ENCODE results near the gene LPCAT1. TPM values are rescaled to one million over a fixed set of nuclear protein-coding genes. Genes with fewer than 3 reads are reported as not detected.

LPCAT1 gene
- total and polyA plus RNA-seq, 2 of the 4 experiments (the other 2 are of a cell fraction) = 17.7 to 33.6 TPM

DNA sequence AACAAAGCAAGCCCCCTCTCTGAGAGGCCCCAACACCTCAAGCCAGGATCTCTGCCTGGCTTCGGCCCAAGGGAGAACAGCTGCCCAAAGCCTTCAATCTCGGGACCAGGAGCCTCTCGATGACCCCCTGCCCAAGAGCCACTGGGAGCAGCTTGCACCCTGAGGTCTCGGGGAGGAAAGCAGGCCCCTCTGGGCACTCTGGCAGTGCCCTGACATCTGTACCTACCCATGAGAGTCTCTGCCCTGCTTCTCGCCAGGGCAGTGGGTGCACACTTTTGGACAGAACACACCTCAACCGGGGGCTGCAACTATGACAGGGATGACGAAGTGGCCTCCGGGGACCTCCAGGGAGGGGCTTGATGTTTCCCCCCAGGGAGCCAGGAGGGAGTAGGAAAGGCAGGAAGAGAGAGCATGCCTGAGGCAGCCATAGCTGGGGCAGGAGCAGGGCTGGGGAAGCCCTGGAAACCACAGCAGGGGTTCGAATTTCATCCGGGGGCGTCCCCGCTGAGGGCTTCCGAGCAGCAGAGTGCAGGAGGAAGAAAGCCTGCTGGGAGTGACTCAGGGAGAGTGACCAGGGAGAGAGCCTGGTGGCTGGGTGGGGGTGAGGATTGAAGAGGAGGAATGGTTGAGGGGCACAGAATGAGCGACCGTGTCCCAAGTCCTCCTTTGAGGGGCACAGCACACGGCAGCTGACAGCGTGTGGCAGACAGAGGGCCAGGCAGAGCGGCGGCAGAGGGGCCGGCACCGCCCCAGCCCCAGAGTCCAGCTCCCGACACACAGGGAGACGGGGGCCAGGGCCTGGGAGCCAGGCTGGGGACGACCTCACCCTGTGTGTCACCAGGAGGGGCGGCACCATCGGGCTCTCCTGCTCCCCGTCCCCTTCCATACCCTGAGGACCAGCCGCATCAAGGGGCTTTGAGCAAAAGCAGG is 1.8 kb downstream of the LPCAT1 start (continued):
- TF ChIP-seq, protein P1, sequence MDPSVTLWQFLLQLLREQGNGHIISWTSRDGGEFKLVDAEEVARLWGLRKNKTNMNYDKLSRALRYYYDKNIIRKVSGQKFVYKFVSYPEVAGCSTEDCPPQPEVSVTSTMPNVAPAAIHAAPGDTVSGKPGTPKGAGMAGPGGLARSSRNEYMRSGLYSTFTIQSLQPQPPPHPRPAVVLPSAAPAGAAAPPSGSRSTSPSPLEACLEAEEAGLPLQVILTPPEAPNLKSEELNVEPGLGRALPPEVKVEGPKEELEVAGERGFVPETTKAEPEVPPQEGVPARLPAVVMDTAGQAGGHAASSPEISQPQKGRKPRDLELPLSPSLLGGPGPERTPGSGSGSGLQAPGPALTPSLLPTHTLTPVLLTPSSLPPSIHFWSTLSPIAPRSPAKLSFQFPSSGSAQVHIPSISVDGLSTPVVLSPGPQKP (IDR thresholded peaks at IDR 0.05; ENCODE audit: borderline replicate concordance, low read depth, low read length) = no peak
- TF ChIP-seq POLR2A (IDR thresholded peaks at IDR 0.05; ENCODE audit: low read depth, low read length) = peak; percentile 76; the same call in 1 of the 2 replicates
- peak; percentile 85 for TF ChIP-seq MAZ (IDR thresholded peaks at IDR 0.05; ENCODE audit: borderline replicate concordance, low read depth, low read length)

Measured in IMR-90 (cell line).